ENCODE measurements around the gene TRIM26.

Gene TRIM26

DNA sequence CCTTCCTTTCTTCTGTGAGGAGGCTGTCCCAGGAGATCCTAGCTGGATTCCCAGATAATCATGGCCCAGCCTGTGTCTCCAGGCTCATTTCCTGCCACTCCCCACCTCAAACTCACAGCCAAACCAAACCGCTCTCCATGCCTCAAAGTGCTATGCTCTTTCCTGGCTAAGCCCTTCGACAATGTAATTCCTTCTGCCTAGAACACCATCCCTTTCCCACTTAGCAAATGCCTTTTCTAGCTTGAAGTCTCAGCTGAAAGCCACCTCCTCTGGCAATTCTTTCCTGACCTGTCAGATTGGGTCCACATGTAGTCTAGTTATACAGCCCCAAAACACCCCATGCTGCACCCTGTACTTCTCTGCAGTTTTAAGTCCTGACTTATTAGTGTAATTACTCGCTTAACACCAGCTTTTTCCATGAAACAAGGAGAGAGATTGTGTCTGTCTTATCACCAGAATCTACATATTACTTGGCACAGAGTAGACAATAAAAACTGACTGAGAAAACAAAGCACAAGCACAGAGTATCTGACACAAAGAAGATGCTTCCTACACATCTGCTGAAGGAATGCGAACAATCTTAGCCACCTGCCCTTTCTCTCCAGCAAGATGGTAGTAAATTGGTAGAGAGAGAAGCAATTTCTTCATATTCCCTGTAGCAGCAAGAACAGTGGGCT is 5.4 kb downstream of the TRIM26 start:
- DNase-seq: no peak

DNA sequence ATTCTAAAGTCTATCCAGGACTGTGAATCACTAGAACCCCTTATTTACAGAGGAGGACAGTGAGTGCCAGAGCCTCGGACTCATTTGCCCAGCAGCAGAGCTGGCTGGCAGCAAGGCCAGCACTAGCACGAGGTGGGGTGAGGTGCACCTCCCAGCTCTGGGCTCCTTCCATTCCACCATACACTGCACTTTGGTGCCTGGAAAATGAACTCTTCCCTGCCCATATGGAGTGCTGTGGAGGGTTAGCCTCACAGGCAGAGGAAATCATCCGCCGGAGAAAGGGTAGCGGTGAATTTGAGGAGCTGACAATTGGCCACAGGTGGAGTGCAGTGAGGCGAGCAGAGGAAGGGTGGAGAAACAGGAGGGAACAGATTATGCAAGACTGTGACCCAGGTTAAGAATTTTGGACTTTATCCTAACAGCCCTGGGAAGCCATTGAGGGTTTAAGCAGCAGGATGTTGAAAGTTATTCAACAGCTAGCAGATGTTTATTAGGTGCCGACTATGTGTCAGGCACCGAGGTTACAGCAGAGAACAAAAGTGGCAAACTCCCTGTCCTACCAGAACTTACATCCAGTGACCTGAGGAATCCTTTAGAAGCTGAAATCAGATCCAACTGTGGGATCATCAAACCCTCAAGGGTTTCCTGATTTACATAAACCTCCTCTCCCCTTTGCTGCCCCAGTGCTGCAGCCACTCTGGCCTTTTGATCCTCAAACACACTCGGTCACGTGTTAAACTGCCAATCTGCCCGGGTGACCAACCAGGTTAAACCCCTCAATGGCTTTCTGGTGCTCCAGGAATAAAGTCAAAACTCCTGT is 6.2 kb downstream of the TRIM26 start:
- DNase-seq: no peak

DNA sequence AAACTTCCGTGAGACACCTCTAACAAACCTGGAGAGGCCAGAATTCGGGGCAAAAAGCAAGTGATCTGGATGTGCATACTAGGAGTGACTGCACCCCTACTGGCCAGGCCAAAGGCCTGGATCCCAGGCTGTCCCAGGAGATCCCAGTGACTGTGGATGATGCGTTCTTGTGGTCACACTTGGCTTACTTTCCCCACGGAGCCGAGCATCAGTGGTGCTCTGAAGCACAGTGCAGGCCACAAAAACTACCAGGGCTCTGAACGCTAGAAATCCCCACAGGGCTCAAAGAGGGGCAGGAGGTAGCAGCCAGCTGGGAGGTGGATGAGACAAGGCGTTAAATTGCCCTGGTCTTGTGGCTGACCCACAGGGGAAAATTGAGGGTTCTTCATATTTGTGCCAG is 7.1 kb downstream of the TRIM26 start:
- DNase-seq: no peak

DNA sequence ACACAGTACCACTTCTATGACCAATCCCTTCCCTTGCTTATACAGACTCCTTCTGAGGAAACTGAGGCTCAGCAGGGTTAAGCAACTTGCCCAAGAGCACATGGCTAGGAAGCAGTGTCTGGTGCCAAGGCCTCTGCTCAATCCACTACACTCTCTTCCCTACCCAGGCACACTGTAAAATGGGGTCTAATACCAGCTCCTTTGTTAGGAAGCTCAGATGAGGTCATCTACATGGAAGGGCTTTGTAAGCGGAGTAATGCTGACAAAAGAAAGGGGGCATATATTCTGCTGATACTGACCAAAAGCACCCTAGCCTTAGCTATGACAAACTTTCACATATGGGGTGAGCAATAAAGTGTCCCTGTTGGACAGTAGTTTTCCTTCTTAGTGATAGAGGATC is 9.1 kb downstream of the TRIM26 start:
- no peak for DNase-seq

DNA sequence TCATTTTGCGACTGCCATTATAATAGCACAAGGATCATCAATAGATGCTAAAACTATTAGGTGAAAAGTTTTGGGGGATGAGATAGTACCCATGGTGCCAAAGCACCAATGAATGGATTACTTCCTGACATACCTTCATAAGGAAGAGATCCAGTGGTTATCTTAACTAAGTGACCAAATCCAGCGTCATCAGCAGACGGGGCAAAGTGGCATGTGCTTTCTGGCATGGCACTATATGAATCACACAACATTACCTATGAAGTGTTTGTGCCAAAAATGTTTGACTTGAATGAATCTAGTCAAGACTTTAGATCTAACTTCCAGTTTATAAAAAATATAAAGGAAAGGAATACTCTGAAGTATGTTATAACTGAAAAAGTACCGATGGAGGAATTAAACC is 10.8 kb downstream of the TRIM26 start:
- DNase-seq: no peak

DNA sequence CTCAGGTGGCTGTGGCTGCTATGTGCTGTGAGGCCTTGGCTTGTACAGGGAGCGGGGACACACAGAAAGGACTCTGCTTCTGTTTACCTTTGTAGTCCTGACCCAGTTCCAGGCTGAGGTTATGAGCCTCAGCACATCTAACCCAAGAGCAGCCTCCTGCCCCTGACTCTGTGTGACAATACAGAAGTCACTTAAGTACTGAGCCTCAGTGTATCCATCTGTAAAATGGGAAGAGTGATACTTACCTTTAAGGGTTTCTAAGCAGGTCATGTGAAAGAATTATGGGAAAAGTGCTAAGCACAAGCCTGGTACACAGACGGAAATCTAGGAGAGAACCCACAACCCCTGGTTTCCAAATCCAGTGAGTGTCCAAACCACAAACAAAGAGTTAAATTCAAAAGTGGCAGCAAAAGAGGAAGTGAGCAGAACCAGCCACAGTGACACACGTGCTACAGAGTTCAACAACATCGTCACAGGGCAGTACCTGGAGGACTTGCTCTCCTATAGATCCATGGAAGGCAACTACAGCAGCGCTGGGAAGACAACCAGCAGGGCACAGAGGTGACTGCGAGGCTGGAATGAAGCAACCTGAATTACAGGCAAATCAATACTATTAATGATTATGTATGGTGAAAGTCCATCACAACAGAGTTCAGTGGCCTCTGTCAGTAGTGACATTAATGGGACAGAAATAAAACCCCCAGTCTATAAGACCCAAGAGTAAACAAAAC is 12.5 kb downstream of the TRIM26 start:
- peak; percentile 50 for DNase-seq

DNA sequence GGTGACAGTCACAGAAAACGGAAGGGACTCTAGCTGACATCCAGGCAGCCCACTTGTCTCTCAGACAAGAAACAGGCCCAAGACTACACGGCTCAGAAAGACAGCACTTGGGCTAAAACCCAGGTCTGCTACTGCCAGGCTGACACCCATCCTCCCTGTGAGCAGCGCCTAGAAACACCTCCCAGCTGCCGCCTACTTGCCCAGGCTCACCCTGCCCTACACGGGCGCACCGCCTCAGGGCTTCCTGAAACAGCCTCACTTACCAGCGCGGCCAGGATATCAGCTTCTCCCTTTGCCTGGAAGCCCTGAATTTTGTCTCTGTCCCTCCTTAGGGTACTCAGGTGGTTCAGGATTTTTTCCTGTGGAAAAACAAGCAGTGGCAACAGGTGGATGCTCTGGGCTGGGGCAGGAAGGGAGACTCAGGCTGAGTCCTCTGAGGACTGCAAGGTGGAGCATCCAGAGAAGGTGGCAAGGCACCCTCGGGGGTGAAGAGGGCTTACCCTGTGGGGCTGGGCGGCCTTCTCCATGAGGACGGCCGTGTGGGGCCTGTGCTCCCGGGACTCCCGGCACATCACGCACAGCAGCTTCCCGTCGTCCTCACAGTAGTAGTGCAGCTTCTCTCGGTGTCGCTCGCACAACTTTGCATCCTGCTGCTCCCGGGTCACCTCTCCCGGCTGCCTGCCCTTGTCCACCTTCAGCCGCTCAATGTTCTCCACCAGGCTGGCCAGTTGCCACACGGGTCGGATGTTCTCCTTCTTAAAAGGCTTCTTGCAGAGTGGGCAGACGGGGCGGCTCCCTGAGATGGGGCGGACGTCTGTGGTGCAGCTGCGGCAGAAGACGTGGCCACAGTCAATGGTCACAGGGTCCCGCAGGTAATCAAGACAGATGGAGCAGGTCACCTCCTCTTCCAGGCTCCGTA is 14.8 kb downstream of the TRIM26 start:
- DNase-seq: no peak

DNA sequence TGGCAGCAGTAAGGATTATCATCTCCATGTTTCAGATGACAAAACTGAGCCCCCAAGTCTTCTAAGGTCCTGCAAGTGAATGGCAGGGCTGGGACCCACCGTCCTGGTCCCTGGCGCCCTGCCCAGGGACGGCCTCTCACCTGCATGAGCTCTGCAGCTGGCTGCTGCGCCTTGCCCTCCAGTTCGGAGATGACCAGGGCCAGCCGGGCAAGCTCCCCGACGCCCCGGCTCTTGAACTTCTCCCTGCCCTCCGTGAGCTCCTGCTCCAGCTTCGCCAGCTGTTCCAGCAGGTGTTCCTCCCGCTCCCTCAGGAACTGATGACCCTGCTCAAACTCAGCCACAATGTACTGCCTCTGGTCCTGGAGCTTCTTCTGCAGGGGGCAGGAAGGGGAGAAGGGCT is 16.8 kb downstream of the TRIM26 start:
- no peak for DNase-seq

DNA sequence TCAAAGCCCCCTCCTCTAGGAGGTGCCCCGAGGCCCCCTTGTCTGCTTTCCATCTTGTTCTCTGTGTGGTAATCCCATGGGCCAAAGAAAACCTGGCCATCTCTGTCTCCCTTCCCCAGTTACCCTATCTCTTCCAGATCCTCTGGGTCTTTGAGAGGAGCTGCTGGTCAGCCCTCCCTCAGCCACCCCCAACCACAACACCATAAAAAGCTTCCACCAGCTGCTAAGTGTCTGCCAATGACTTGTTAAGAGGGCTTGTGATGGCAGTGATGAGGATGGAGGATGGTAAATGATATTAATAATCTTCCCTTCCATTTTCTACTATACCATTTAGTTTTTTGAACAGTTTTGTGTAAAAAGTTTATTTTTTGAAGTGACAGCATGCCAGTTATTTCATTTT is 17.3 kb downstream of the TRIM26 start:
- DNase-seq: no peak

DNA sequence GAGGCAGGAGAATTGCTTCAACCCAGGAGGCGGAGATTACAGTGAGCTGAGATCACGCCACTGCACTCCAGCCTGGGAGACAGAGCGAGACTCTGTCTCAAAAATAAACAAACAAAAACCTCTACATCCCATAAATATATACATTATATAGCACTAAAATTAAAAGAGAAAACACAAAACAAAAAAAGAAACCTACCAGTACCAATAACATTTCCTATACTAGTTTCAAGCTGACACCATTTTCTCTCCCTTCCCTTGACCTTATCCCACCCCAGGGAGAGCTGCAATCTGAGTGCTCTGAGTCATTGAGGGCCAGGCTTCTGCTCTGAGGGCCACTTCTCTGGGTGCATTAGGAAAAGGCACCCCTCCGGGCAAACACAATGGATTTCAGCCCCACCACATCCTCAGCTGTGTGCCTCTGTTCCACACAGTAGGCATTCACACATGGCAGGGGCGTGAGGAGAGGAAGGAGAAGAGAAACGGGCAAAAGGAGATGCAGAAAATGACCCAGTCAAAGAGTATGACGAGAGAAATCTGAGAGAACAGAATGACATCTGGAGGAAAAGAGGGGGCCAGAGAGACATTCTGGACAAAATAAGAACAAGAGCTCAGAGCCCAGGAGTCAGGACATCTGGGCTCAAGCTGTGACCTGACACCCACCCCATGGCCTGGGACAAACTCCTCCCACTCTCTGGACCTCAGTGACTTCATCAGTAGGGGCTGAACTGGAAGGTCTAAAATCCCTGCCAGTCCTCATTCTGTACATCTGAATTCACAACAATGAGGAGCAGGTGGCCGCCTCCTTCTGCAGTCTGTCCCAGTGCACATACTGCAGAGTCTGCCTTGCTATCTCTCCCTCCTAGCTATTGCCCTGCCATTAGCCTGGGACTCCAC is 18.2 kb downstream of the TRIM26 start:
- DNase-seq: no peak

DNA sequence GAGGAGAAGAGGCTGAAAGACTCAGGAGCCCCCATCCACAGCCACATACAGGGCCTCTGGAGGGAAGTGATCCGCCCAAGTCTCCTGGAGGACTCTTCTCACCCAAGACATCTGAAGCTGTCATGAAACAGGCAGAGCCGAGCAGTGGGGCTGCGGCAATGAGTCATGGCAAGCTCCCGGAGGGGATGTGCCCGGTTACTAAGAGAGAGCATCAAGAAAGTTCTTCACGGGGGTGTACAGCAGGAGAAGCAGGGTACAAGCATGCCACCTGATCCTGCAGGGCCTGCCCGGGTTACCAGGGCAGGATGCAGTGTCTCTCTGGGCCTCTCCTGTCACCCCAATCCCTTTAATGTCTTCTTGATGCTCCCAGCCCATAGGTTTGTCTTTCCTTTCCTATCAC is 21.1 kb downstream of the TRIM26 start:
- DNase-seq: no peak

DNA sequence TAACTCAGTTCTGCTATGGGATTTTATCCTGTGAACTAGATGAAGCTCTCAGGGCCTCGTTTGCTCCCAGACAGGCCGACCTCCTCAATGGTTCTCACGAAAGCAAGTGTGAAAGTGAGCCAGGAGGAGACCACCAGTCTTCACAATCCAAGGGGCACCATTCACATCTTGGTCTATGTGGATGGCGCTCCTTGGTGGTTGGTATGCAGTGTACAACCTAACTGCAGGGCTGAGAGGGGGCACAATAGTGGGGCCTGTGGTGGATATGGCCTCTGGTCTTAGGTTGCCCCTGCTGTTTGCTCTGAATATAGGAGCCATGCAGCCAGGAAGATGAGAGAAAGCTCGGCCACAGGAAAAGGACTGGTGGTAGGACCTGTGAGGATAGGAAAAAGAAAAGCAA is 24.7 kb downstream of the TRIM26 start:
- no peak for DNase-seq

DNA sequence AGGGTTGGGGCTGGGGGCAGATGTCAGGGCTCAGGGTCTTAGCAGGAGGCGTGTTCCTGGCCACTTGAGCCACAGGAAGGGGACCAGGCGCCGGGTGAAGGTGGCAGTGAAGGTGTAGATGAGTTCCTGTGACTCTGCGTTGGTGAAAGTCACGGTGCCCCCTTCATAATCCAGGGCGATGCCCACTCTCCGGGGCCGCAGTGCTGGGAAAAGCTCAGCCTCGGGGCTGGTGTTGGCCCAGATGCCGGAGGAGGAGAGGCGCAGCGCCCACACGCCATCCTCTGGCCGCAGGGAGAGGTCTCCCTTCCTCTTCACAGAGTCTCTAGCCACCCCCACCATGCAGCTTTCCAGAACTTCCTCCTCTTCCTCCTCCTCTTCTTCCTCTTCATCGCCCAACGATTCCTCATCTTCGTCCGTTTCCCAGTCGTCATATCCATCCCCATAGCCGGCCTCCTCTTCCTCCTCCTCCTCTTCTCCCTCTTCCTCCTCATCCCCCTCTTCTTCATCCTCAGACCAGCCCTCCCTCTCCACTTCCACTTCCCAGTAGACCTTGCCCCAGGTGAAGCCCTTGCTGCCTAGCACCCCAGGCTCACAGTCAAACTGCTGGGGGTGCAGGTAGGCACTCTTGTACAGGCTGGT is 27.2 kb downstream of the TRIM26 start:
- DNase-seq: no peak

DNA sequence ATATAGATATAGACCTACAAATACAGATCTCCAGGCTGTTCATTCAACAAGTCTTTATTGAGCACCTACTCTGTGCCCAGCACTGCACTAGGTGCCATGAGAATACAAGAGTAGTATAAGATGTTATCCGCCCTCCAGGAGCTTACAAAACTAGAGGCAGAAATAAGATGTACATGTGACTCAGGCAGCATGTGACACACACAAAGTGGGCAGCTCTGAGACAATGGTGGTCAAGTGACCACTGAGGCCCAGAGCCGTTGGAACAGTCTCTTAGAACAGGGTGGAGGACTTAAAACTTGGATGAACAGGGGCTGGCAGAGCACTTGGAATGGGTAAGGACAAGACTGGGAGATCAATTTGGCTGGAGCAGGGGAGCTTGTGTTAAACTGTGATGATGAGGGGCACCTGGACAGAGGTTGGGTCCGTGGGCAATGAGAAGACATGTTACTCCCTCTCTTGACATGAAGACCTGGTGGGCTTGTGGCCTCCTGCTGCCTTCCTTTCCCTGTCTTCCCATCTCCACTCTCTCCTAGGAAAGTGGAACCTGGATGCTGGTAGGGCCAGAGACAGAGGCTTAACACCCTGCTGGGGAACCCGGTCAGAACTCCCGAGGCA is 28.7 kb downstream of the TRIM26 start:
- no peak for DNase-seq

DNA sequence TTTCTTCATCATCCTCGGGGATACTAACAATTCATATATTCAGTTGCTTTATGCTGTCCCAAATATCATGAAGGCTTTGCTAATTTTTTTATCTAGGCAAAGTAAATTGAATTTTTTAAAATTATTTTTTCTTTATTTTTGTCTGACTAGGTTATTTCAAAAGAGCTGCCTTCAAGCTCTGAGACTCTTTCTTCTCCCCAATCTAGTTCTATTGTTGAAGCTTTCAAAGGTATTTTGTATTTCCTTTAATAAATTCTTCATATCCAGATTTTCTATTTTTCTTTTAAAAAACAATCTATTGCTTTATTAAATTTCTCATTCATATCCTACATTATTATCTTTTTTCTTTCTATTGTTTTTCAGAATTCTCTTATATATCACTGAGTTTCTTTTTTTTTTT is 33.1 kb downstream of the TRIM26 start:
- DNase-seq: no peak

DNA sequence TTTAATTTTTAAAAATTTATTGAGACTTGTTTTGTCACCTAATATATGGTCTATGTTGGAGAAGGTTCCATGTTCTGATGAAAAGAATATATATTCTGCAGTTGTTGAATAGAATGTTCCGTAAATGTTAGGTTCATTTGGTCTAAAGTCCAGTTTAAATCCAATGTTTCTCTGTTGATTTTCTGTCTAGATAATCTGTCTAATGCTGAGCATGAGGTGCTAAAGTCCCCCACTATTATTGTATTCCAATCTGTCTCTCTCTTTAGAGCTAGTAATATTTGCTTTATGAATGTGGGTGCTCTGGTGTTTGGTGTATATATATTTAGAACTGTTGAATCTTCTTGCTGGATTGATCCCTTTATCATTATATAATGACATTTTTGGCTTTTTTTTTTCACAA is 34.4 kb downstream of the TRIM26 start:
- DNase-seq: no peak

DNA sequence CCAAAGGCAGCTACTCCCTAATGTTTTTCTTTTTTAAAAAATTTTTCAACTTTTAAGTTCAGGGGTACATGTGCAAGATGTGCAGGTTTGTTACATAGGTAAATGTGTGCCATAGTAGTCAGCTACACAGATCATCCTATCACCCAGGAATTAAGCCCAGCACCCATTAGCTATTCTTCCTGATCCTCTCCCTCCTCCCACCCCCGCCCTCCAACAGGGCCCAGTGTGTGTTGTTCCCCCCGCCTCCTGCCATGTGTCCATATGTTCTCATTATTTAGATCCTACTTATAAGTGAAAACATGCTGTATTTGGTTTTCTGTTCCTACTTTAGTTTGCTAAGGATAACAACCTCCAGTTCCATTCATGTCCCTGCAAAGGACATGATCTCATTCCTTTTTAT is 37.4 kb downstream of the TRIM26 start:
- DNase-seq: no peak

DNA sequence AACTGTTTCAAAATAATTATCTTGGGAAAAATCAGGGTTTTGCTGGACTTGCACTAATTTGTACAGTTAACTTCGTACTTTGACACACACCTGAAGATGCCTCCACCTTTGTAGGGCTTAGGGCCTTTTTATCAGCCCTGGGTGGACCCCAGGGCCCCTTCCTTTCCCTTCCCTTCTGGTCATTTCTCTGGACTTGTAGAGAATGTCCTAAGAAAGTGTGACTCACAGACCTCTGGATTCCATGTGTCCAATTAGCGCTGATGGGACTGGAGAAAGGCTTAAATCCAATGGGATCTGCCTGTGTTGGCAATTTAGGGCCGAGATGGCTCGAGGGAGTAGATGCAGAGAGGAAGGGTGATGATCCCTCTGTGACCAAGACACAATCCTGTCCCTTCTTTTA is 40.5 kb downstream of the TRIM26 start:
- DNase-seq: no peak

DNA sequence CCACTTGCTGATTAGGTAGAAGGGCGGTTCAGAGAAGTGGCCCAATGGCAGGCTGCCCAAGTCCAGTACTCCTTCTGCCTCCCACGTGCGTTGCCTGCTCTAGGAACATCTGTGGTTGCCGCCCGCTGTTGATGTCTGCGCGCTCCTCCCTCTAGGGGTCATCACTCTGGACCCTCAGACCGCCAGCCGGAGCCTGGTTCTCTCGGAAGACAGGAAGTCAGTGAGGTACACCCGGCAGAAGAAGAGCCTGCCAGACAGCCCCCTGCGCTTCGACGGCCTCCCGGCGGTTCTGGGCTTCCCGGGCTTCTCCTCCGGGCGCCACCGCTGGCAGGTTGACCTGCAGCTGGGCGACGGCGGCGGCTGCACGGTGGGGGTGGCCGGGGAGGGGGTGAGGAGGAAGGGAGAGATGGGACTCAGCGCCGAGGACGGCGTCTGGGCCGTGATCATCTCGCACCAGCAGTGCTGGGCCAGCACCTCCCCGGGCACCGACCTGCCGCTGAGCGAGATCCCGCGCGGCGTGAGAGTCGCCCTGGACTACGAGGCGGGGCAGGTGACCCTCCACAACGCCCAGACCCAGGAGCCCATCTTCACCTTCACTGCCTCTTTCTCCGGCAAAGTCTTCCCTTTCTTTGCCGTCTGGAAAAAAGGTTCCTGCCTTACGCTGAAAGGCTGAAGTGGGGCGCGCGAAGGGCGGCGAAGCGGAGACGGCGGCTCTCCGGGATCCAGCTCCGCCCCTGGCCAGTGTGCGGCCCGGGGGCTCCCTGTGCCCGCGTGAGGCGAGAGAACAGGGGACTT is 41.3 kb downstream of the TRIM26 start:
- DNase-seq: no peak

All from CD4-positive, alpha-beta T cell treated with Interleukin-15 for 1 hour (primary cell).